GM23338 (cell line): ENCODE data around the gene MTHFD2L. TPM values are rescaled to one million over a fixed set of nuclear protein-coding genes. Genes with fewer than 3 reads are reported as not detected.
"Not testable (repeated sequence)": the region's sequence is repeated elsewhere in the genome, so short reads cannot be mapped to it uniquely, and the experiment has no call there.

Experiments
- ATAC-seq: fragments of 200-7000 bp; cut with Tn5 transposase; 3 replicates; pipeline ENCODE4 v1.9.1; 2020
- DNase-seq: peaks from one replicate; pipeline ENCODE4 v3.0.0-alpha.2; 2015; ENCODE audit warnings: low spot score
- H2AFZ ChIP-seq: fragments of 200-600 bp; sonication (generic); 2 replicates; pipeline ENCODE4 v1.8.0; 2016; ENCODE audit warnings: antibody characterized with exemption, mild to moderate bottlenecking, moderate library complexity
- H3F3A ChIP-seq: fragments of 200-600 bp; sonication (generic); replicated peaks from 2 replicates; pipeline ENCODE4 v1.8.0; 2017; ENCODE audit warnings: antibody characterized with exemption, mixed run types, low read depth
- H3K27ac ChIP-seq: fragments of 200-600 bp; sonication (generic); 2 replicates; pipeline ENCODE4 v1.6.1; 2016; ENCODE audit warnings: low read depth
- H3K27me3 ChIP-seq: fragments of 200-600 bp; sonication (generic); 2 replicates; pipeline ENCODE4 v1.8.0; 2016; ENCODE audit warnings: mild to moderate bottlenecking, mixed run types, moderate library complexity; ENCODE audit not compliant: insufficient read depth
- H3K36me3 ChIP-seq: fragments of 200-600 bp; sonication (generic); 2 replicates; pipeline ENCODE4 v1.8.0; 2016; ENCODE audit warnings: mild to moderate bottlenecking; ENCODE audit not compliant: insufficient read depth
- H3K4me1 ChIP-seq: fragments of 200-600 bp; sonication (generic); 2 replicates; pipeline ENCODE4 v1.8.0; 2016; ENCODE audit warnings: mild to moderate bottlenecking, moderate library complexity; ENCODE audit not compliant: insufficient read depth
- H3K4me2 ChIP-seq: fragments of 200-600 bp; sonication (generic); 2 replicates; pipeline ENCODE4 v1.7.1; 2017; ENCODE audit warnings: mixed run types
- H3K4me3 ChIP-seq: fragments of 200-600 bp; sonication (generic); 2 replicates; pipeline ENCODE4 v1.6.1; 2016; ENCODE audit warnings: mixed run types
- H3K79me2 ChIP-seq: fragments of 200-600 bp; sonication (generic); replicated peaks from 2 replicates; pipeline ENCODE4 v1.8.0; 2017; ENCODE audit warnings: mild to moderate bottlenecking; ENCODE audit not compliant: insufficient read depth
- H3K9me2 ChIP-seq: fragments of 200-600 bp; sonication (generic); 2 replicates; pipeline ENCODE4 v1.8.0; 2017; ENCODE audit not compliant: insufficient read depth
- H4K20me1 ChIP-seq: fragments of 200-600 bp; sonication (generic); replicated peaks from 2 replicates; pipeline ENCODE4 v1.8.0; 2017; ENCODE audit warnings: mild to moderate bottlenecking; ENCODE audit not compliant: insufficient read depth
- H3K27ac Mint-ChIP-seq: 2 replicates; pipeline ENCODE4 v1.8.0; 2020; ENCODE audit warnings: inconsistent platforms, mild to moderate bottlenecking, moderate library complexity, mixed read lengths
- H3K27me3 Mint-ChIP-seq: 3 replicates; pipeline ENCODE4 v1.8.0; 2022; ENCODE audit warnings: low read depth, mild to moderate bottlenecking, moderate library complexity, mixed read lengths, inconsistent platforms; ENCODE audit not compliant: insufficient read depth, poor library complexity
- H3K36me3 Mint-ChIP-seq: 3 replicates; pipeline ENCODE4 v1.8.0; 2021; ENCODE audit warnings: low read depth, mild to moderate bottlenecking, inconsistent platforms, moderate library complexity, mixed read lengths
- H3K4me1 Mint-ChIP-seq: 3 replicates; pipeline ENCODE4 v1.8.0; 2020; ENCODE audit warnings: mild to moderate bottlenecking, inconsistent platforms, mixed read lengths
- H3K4me3 Mint-ChIP-seq: 3 replicates; pipeline ENCODE4 v1.8.0; 2021; ENCODE audit warnings: moderate library complexity, mild to moderate bottlenecking, inconsistent platforms, mixed read lengths
- H3K9me3 Mint-ChIP-seq: 3 replicates; pipeline ENCODE4 v1.8.0; 2020; ENCODE audit warnings: moderate library complexity, mild to moderate bottlenecking, inconsistent platforms, mixed read lengths
- EZH2phosphoT487 ChIP-seq: fragments of 200-600 bp; sonication (generic); IDR thresholded peaks from one replicate; pipeline ENCODE4 v1.8.1; 2018; ENCODE audit warnings: antibody characterized with exemption; ENCODE audit not compliant: unreplicated experiment
- JUNB ChIP-seq: IDR thresholded peaks from one replicate; pipeline ENCODE4 v1.6.1; 2016; ENCODE audit warnings: antibody characterized with exemption; ENCODE audit not compliant: unreplicated experiment
- NANOG ChIP-seq: IDR thresholded peaks from 2 replicates; pipeline ENCODE4 v1.6.1; 2016; ENCODE audit warnings: antibody characterized with exemption, borderline replicate concordance
- POLR2AphosphoS5 ChIP-seq: IDR thresholded peaks from 2 replicates; pipeline ENCODE4 v1.6.1; 2016; ENCODE audit warnings: antibody characterized with exemption, low read depth
- STAT1 ChIP-seq: IDR thresholded peaks from one replicate; pipeline ENCODE4 v1.6.1; 2016; ENCODE audit warnings: antibody characterized with exemption; ENCODE audit not compliant: unreplicated experiment
- ZNF331 ChIP-seq: fragments of 250-450 bp; sonication (Bioruptor Pico); IDR thresholded peaks from 2 replicates; pipeline ENCODE4 v1.5.0; 2020; ENCODE audit warnings: low read depth, mild to moderate bottlenecking, moderate library complexity
- polyA plus RNA-seq: library from polyadenylated mRNA; unstranded; fragments of >200 nt; fragmentation: Nextera tagmentation; extraction: Ambion mirVana; gene quantifications from 2 replicates; pipeline ENCODE4 v1.2.1, GENCODE V29; 2016
- total RNA-seq: library from RNA; depleted of rRNA; stranded (reverse); fragments of >200 nt; shearing (Covaris generic); gene quantifications from 2 replicates; pipeline ENCODE4 v1.2.3, GENCODE V29; 2014
- TF ChIP-seq, protein P1 (sequence below): IDR thresholded peaks from one replicate; pipeline ENCODE4 v1.6.1; 2018; ENCODE audit warnings: antibody characterized with exemption; ENCODE audit not compliant: unreplicated experiment
- TF ChIP-seq, protein P2 (sequence below), 2 experiments: fragments of 200-600 bp in 1 of 2; sonication (generic) in 1 of 2; conservative IDR thresholded peaks; 2 replicates each; pipeline versions ENCODE4 v1.5.1 to v1.6.1; 2016 to 2017; ENCODE audit warnings: antibody characterized with exemption in 2 of 2, low read depth in 2 of 2, mild to moderate bottlenecking in 2 of 2, moderate library complexity in 1 of 2

MTHFD2L gene
- total and polyA plus RNA-seq, 2 experiments from 2014 or later, result 24.4 to 35.7 TPM

DNA sequence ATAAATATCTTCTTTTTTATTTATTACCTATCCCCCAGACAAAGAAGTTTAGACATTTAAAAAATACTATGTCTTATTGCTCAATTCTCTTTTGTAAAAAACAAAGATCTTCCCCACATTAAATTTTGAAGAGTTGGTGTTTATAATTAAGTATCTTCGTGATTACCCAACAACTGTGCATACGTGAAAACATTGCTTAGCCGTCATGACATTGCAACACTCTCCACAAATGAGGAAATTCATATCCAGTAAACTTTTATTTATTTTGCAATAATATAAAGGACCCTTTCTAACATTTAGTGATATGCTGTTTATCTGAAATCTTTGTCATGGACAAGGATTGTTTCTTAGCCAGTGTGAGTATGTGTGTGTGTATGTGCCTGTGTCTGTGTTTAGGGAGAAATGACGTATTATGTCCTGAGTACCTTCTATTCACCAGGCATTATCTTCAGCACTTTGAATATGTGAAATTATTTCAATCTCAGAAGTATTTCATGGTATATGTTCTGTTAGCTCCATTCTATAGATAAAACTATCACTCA is 180.9 kb downstream of the MTHFD2L start (continued):
- TF ChIP-seq, protein P1, sequence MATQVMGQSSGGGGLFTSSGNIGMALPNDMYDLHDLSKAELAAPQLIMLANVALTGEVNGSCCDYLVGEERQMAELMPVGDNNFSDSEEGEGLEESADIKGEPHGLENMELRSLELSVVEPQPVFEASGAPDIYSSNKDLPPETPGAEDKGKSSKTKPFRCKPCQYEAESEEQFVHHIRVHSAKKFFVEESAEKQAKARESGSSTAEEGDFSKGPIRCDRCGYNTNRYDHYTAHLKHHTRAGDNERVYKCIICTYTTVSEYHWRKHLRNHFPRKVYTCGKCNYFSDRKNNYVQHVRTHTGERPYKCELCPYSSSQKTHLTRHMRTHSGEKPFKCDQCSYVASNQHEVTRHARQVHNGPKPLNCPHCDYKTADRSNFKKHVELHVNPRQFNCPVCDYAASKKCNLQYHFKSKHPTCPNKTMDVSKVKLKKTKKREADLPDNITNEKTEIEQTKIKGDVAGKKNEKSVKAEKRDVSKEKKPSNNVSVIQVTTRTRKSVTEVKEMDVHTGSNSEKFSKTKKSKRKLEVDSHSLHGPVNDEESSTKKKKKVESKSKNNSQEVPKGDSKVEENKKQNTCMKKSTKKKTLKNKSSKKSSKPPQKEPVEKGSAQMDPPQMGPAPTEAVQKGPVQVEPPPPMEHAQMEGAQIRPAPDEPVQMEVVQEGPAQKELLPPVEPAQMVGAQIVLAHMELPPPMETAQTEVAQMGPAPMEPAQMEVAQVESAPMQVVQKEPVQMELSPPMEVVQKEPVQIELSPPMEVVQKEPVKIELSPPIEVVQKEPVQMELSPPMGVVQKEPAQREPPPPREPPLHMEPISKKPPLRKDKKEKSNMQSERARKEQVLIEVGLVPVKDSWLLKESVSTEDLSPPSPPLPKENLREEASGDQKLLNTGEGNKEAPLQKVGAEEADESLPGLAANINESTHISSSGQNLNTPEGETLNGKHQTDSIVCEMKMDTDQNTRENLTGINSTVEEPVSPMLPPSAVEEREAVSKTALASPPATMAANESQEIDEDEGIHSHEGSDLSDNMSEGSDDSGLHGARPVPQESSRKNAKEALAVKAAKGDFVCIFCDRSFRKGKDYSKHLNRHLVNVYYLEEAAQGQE, result no peak
- TF ChIP-seq STAT1, result no peak
- no peak for TF ChIP-seq NANOG
- TF ChIP-seq POLR2AphosphoS5, result no peak
- no peak for TF ChIP-seq JUNB
- TF ChIP-seq, protein P2, sequence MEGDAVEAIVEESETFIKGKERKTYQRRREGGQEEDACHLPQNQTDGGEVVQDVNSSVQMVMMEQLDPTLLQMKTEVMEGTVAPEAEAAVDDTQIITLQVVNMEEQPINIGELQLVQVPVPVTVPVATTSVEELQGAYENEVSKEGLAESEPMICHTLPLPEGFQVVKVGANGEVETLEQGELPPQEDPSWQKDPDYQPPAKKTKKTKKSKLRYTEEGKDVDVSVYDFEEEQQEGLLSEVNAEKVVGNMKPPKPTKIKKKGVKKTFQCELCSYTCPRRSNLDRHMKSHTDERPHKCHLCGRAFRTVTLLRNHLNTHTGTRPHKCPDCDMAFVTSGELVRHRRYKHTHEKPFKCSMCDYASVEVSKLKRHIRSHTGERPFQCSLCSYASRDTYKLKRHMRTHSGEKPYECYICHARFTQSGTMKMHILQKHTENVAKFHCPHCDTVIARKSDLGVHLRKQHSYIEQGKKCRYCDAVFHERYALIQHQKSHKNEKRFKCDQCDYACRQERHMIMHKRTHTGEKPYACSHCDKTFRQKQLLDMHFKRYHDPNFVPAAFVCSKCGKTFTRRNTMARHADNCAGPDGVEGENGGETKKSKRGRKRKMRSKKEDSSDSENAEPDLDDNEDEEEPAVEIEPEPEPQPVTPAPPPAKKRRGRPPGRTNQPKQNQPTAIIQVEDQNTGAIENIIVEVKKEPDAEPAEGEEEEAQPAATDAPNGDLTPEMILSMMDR (conservative IDR thresholded peaks at IDR 0.05; ENCODE audit: low read depth in 2 of 2), result no peak

DNA sequence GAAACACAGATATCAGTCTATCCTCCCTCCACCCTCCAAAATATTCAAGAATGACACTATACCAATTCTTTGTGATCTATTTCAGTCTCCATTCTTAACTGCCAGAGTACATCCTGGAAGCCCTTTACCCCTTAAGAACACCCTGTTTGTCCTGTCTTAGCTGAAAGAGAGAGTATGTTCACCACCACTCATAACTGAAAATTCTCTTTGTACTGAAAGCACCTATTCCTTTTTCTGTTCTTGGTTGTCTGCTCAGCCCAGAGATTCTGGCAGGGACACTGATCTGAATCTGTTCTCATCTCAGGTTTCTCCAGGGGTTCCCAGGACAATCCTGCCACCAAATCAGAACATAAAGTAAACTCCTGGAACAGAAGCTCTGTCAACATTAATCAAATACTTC is 181.6 kb downstream of the MTHFD2L start:
- Mint-ChIP-seq H3K9me3 (peaks cover 33% of the 10 kb centered on the region), H3K27ac (no peak overlapping the region), H3K4me1 (no peaks in the 10 kb centered on the region), H3K27me3 (peaks cover 4% of the 10 kb centered on the region), H3K4me3 (no peak overlapping the region), H3K36me3 (peaks cover 32% of the 10 kb centered on the region)
- Histone ChIP-seq H4K20me1 (no peaks in the 10 kb centered on the region), H3K36me3 (no peaks in the 10 kb centered on the region), H3K27ac (no peak overlapping the region), H2AFZ (no peak overlapping the region), H3K4me1 (no peaks in the 10 kb centered on the region), H3F3A (no peaks in the 10 kb centered on the region), H3K79me2 (no peaks in the 10 kb centered on the region), H3K9me2 (peaks cover 7% of the 10 kb centered on the region), H3K4me3 (no peak overlapping the region), H3K4me2 (no peak overlapping the region), H3K27me3 (no peaks in the 10 kb centered on the region)
- TF ChIP-seq ZNF331 (CRISPR knock-in tag), result no peak
- no peak for TF ChIP-seq POLR2AphosphoS5
- no peak for TF ChIP-seq EZH2phosphoT487
- no peak for TF ChIP-seq STAT1
- DNase-seq, result no peak
- ATAC-seq, result no peak

DNA sequence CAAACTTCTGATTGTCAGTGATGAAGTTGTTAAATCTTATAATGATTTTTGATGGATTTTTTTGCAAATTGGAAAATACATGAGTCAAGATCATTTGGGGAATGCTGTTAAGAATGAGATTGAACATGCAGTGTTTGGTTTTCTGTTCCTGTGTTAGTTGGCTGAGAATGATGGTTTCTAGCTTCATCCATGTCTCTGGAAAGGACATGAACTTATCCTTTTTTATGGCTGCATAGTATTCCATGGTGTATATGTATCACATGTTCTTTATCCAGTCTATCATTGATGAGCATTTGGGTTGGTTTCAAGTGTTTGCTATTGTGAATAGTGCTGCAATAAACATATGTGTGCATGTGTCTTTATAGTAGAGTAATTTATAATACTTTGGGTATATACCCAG is 182.5 kb downstream of the MTHFD2L start:
- not testable (repeated sequence) for H3K4me3 Mint-ChIP-seq, ATAC-seq, H2AFZ ChIP-seq, DNase-seq, H3K36me3 ChIP-seq, H3K4me1 Mint-ChIP-seq, H3K27me3 ChIP-seq, H3K4me3 ChIP-seq, H3K27ac ChIP-seq, H3K9me2 ChIP-seq, H3K27ac Mint-ChIP-seq, H3K4me1 ChIP-seq, H3K27me3 Mint-ChIP-seq, H4K20me1 ChIP-seq, H3F3A ChIP-seq, H3K79me2 ChIP-seq, H3K4me2 ChIP-seq
- peaks cover 42% of the 10 kb centered on the region for H3K9me3 Mint-ChIP-seq
- peaks cover 37% of the 10 kb centered on the region for H3K36me3 Mint-ChIP-seq
